Kidney (tissue), 14 donors: ENCODE measurements around the gene STK32B. TPM values are rescaled to one million over a fixed set of nuclear protein-coding genes. Genes with fewer than 3 reads are reported as not detected.

Source experiments
- DNase-seq, 5 donors: peaks; one replicate each; pipeline ENCODE4 v3.0.0-alpha.2; 2013 to 2020
- FAIRE-seq: peaks from 2 replicates; lab custom pipeline; 2012; peaks lifted over from hg19 to GRCh38; lab: Jason Lieb, UNC
- H3K27ac ChIP-seq, 2 donors: one replicate each; pipeline ENCODE4 v1.7.0; 2013; ENCODE audit warnings: low read depth in 2 of 2, low read length in 2 of 2, inconsistent platforms in 1 of 2
- H3K27me3 ChIP-seq: one replicate; pipeline ENCODE4 v1.7.1; 2013; ENCODE audit warnings: low read length, inconsistent platforms; ENCODE audit not compliant: control insufficient read depth, insufficient read depth
- H3K36me3 ChIP-seq, 3 donors: one replicate each; pipeline versions ENCODE4 v1.7.0 to v1.7.1; 2013; ENCODE audit warnings: low read length in 3 of 3, control low read depth in 1 of 3, inconsistent platforms in 1 of 3; ENCODE audit not compliant: insufficient read depth in 3 of 3, control insufficient read depth in 2 of 3
- H3K4me1 ChIP-seq, 3 donors: one replicate each; pipeline versions ENCODE4 v1.7.0 to v1.7.1; 2013; ENCODE audit warnings: low read length in 3 of 3, inconsistent platforms in 1 of 3, low read depth in 1 of 3; ENCODE audit not compliant: control insufficient read depth in 2 of 3, insufficient read depth in 2 of 3
- H3K4me3 ChIP-seq, 3 donors: one replicate each; pipeline versions ENCODE4 v1.7.0 to v1.8.1; 2013; ENCODE audit warnings: low read length in 3 of 3, control low read depth in 1 of 3, inconsistent platforms in 1 of 3
- H3K9ac ChIP-seq, 3 donors: one replicate each; pipeline versions ENCODE4 v1.7.0 to v1.7.1; 2013; ENCODE audit warnings: low read length in 3 of 3, control low read depth in 1 of 3, inconsistent platforms in 1 of 3
- H3K9me3 ChIP-seq, 3 donors: one replicate each; pipeline versions ENCODE4 v1.7.0 to v1.7.1; 2013; ENCODE audit warnings: low read length in 3 of 3, control low read depth in 1 of 3, inconsistent platforms in 1 of 3; ENCODE audit not compliant: control insufficient read depth in 2 of 3, insufficient read depth in 1 of 3
- CTCF ChIP-seq: IDR thresholded peaks from 3 replicates; pipeline ENCODE4 v1.5.1; 2012; ENCODE audit warnings: mild to moderate bottlenecking, moderate library complexity, borderline replicate concordance; ENCODE audit not compliant: insufficient read depth; ENCODE audit errors: extremely low read depth
- intact Hi-C: fragments of 100-400 bp; cut with DNase I; formaldehyde crosslinking; loops from one replicate; pipeline ENCODE4 v1.11.1; 2022
- polyA plus RNA-seq: library from polyadenylated mRNA; stranded (reverse); fragments of 350-450 nt; fragmentation: Illumina TruSeq; extraction: RNeasy Lipid Tissue Mini Kit (QIAGEN cat#74804); gene quantifications from one replicate; pipeline ENCODE4 v1.2.3, GENCODE V29; 2014; ENCODE audit warnings: low read depth, low replicate concordance; ENCODE audit not compliant: insufficient read depth
- total RNA-seq: library from RNA; stranded (reverse); fragmentation: NEBNext Ultra II Directional; extraction: Animal tissue kit (Norgen Biotek cat#: 25700); gene quantifications from one replicate; pipeline ENCODE4 v1.2.1, GENCODE V29; 2021
- donor health status: control.
- donor health status: control.
- donor health status: control.
- donor health status: control.
- donor health status: control.
- donor health status: DM: yes; HTN: yes; CAD: no.
- donor health status: Normal renal cell carcinoma (clear cell type).

The STK32B gene
- total and polyA plus RNA-seq, 2 donors from 2014 or later, result 18.1 to 18.2 TPM

GRCh38 chr4:5024673-5025072 is 26.6 kb upstream of the STK32B start:
- no peaks in the 10 kb centered on the region for H3K9me3 ChIP-seq
- intact Hi-C loops, result no loop called here
- no peaks in the 10 kb centered on the region for H3K4me1 ChIP-seq
- no peak overlapping the region for H3K4me3 ChIP-seq
- H3K27me3 ChIP-seq, result no peaks in the 10 kb centered on the region
- no peak for TF ChIP-seq CTCF
- H3K27ac ChIP-seq, result no peak overlapping the region
- DNase-seq, result no peak
- H3K9ac ChIP-seq, result no peak overlapping the region
- FAIRE-seq, result no peak
- no peaks in the 10 kb centered on the region for H3K36me3 ChIP-seq

GRCh38 chr4:5026371-5026770 is 24.9 kb upstream of the STK32B start:
- H3K4me1 ChIP-seq, result no peaks in the 10 kb centered on the region
- H3K4me3 ChIP-seq, result no peak overlapping the region
- no peaks in the 10 kb centered on the region for H3K9me3 ChIP-seq
- H3K27me3 ChIP-seq, result no peaks in the 10 kb centered on the region
- DNase-seq (no peak), FAIRE-seq (no peak)
- no peak overlapping the region for H3K9ac ChIP-seq
- H3K27ac ChIP-seq, result no peak overlapping the region
- no peaks in the 10 kb centered on the region for H3K36me3 ChIP-seq
- no peak for TF ChIP-seq CTCF
- intact Hi-C loops, result no loop called here

GRCh38 chr4:5027346-5027745 is 23.9 kb upstream of the STK32B start:
- Histone ChIP-seq H3K9ac (no peak overlapping the region), H3K36me3 (no peaks in the 10 kb centered on the region), H3K27me3 (no peaks in the 10 kb centered on the region), H3K4me1 (no peaks in the 10 kb centered on the region), H3K4me3 (no peak overlapping the region), H3K27ac (no peak overlapping the region), H3K9me3 (no peaks in the 10 kb centered on the region)
- no peak for TF ChIP-seq CTCF
- intact Hi-C loops, result no loop called here
- no peak for FAIRE-seq
- no peak for DNase-seq

- Histone ChIP-seq H3K4me3 (no peak overlapping the region), H3K36me3 (no peaks in the 10 kb centered on the region), H3K27ac (no peak overlapping the region), H3K9ac (no peak overlapping the region), H3K9me3 (no peaks in the 10 kb centered on the region), H3K4me1 (peaks cover 0 to 2% (median 0%) of the 10 kb centered on the region in 3 donors), H3K27me3 (no peaks in the 10 kb centered on the region)
- intact Hi-C loops, result no loop called here
- no peak for FAIRE-seq
- no peak for TF ChIP-seq CTCF
- DNase-seq, result no peak
Measured at GRCh38 chr4:5028480-5028879, 22.8 kb upstream of the STK32B start.
